Neuron (in vitro differentiated cells): ENCODE data around the gene USH1C.

Experiments used
- H2AFZ ChIP-seq: one replicate; pipeline ENCODE4 v1.6.1; 2013; ENCODE audit warnings: low read depth, mild to moderate bottlenecking, inconsistent platforms, low read length, moderate library complexity
- H3K27me3 ChIP-seq: one replicate; pipeline ENCODE4 v1.6.1; 2013; ENCODE audit warnings: low read length; ENCODE audit not compliant: insufficient read depth
- H3K36me3 ChIP-seq: one replicate; pipeline ENCODE4 v1.6.1; 2013; ENCODE audit warnings: low read length; ENCODE audit not compliant: insufficient read depth
- H3K4me1 ChIP-seq: one replicate; pipeline ENCODE4 v1.6.1; 2013; ENCODE audit warnings: low read length; ENCODE audit not compliant: insufficient read depth
- H3K4me3 ChIP-seq: 2 replicates; pipeline ENCODE4 v1.5.1; 2013; ENCODE audit warnings: mild to moderate bottlenecking, low read length, moderate library complexity
- H3K9me3 ChIP-seq: one replicate; pipeline ENCODE4 v1.6.1; 2013; ENCODE audit warnings: low read length

The USH1C gene

GRCh38 chr11:17561111-17561415, 16.8 kb upstream of the USH1C start:
- no peak overlapping the region for H3K4me3 ChIP-seq
- H3K4me1 ChIP-seq: no peaks in the 10 kb centered on the region
- H3K27me3 ChIP-seq: no peaks in the 10 kb centered on the region
- H3K36me3 ChIP-seq: no peaks in the 10 kb centered on the region
- H2AFZ ChIP-seq: no peak overlapping the region
- no peaks in the 10 kb centered on the region for H3K9me3 ChIP-seq

DNA sequence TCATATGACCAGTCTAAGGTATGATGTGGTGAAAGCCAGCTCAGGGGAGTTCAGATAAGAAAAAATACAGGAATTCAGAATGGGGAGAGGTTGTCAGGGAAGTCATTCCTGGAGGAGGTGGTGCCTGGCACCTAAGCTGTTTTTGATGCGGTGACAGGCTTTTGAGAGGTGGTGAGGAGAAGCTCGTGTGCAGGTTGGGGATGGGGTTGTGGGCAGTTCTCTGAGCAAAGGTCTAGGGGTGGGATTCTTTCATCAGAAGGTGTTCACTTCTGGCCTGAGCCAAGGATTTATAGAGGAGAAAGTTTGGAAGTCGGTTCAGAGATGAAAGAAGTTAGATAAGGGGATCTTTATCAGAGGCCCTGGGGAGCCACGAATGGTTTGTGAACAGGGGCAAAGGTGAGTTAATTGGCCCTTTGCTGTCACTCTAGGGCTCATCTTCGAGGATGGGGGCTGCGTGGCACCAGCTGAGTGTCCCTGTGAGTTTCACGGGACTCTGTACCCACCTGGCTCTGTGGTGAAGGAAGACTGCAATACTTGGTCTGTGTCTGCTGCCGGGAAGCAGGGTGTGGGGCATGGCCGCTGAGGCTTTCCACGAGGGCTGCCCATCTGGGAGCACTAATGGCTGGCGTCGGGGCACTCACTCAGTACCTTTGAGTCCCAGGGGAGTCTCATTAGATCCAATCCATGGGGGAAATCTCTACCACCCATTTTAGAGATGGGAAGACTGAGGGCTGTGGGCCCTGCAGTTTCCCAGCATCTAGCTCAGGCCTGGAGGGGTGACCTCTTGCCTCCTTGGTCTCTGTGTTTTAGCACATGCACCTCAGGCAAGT, 16.3 kb upstream of the USH1C start:
- H3K4me3 ChIP-seq: no peak overlapping the region
- H3K27me3 ChIP-seq: peaks cover 2% of the 10 kb centered on the region
- no peak overlapping the region for H2AFZ ChIP-seq
- no peaks in the 10 kb centered on the region for H3K4me1 ChIP-seq
- no peaks in the 10 kb centered on the region for H3K36me3 ChIP-seq
- no peaks in the 10 kb centered on the region for H3K9me3 ChIP-seq

- Histone ChIP-seq H3K36me3 (no peaks in the 10 kb centered on the region), H3K27me3 (peaks cover 2% of the 10 kb centered on the region), H2AFZ (no peak overlapping the region), H3K4me3 (no peak overlapping the region), H3K9me3 (no peaks in the 10 kb centered on the region), H3K4me1 (no peaks in the 10 kb centered on the region)
These were observed 15.3 kb upstream of the USH1C start for GRCh38 chr11:17559341-17560087.

GRCh38 chr11:17558916-17559315, 14.7 kb upstream of the USH1C start:
- H3K9me3 ChIP-seq: no peaks in the 10 kb centered on the region
- no peak overlapping the region for H2AFZ ChIP-seq
- no peaks in the 10 kb centered on the region for H3K36me3 ChIP-seq
- peaks cover 2% of the 10 kb centered on the region for H3K27me3 ChIP-seq
- no peaks in the 10 kb centered on the region for H3K4me1 ChIP-seq
- H3K4me3 ChIP-seq: no peak overlapping the region

- H3K4me3 ChIP-seq: no peak overlapping the region
- no peaks in the 10 kb centered on the region for H3K36me3 ChIP-seq
- no peaks in the 10 kb centered on the region for H3K9me3 ChIP-seq
- no peaks in the 10 kb centered on the region for H3K4me1 ChIP-seq
- no peak overlapping the region for H2AFZ ChIP-seq
- H3K27me3 ChIP-seq: peaks cover 2% of the 10 kb centered on the region
These were observed 14.0 kb upstream of the USH1C start for GRCh38 chr11:17558025-17558780.

DNA sequence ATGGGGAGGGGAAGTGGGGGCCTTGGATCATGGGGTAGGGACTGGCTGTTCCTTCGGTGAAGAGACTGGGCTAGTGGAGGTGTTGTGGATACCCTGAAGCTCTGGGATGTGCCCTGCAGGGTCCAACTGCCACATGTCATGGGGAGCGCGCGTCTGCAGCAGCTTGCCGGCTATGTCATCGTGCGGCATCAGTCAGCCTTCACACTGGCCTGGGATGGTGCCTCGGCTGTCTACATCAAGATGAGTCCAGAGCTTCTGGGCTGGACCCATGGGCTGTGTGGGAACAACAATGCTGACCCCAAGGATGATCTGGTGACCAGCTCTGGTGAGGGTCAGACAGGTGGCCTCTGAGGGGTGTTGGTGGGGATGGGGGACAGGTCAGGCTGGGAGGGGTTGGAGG, 12.8 kb upstream of the USH1C start:
- Histone ChIP-seq H3K27me3 (peaks cover 2% of the 10 kb centered on the region), H2AFZ (no peak overlapping the region), H3K4me1 (no peaks in the 10 kb centered on the region), H3K36me3 (no peaks in the 10 kb centered on the region), H3K9me3 (no peaks in the 10 kb centered on the region), H3K4me3 (no peak overlapping the region)

DNA sequence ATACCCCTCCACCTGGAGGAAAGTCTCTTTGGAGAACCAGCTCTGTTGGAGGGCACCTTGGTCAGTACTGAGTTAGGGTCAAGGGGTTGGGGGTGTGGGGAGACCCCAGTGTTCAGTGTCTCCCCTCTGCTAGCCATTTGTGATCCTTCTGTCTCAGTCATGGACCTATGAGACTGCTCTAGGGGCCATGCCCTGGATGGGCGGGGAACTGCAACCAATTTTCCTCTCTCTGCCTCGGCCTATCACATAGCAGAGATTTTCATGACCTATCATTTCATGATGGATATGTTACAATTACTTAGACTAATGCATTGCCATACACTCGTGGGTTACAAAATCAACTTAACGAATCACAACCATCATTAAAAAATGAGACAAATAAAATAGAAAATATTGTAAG, 10.3 kb upstream of the USH1C start:
- H2AFZ ChIP-seq: no peak overlapping the region
- H3K27me3 ChIP-seq: peaks cover 4% of the 10 kb centered on the region
- H3K4me3 ChIP-seq: no peak overlapping the region
- H3K4me1 ChIP-seq: no peaks in the 10 kb centered on the region
- H3K36me3 ChIP-seq: no peaks in the 10 kb centered on the region
- no peaks in the 10 kb centered on the region for H3K9me3 ChIP-seq

GRCh38 chr11:17553249-17553546, 9.0 kb upstream of the USH1C start:
- H3K27me3 ChIP-seq: peaks cover 6% of the 10 kb centered on the region
- H3K36me3 ChIP-seq: no peaks in the 10 kb centered on the region
- H2AFZ ChIP-seq: no peak overlapping the region
- H3K4me3 ChIP-seq: no peak overlapping the region
- no peaks in the 10 kb centered on the region for H3K9me3 ChIP-seq
- no peaks in the 10 kb centered on the region for H3K4me1 ChIP-seq

GRCh38 chr11:17552392-17553248, 8.4 kb upstream of the USH1C start:
- H2AFZ ChIP-seq: no peak overlapping the region
- H3K36me3 ChIP-seq: no peaks in the 10 kb centered on the region
- H3K4me3 ChIP-seq: no peak overlapping the region
- no peaks in the 10 kb centered on the region for H3K9me3 ChIP-seq
- H3K4me1 ChIP-seq: no peaks in the 10 kb centered on the region
- H3K27me3 ChIP-seq: peaks cover 7% of the 10 kb centered on the region

DNA sequence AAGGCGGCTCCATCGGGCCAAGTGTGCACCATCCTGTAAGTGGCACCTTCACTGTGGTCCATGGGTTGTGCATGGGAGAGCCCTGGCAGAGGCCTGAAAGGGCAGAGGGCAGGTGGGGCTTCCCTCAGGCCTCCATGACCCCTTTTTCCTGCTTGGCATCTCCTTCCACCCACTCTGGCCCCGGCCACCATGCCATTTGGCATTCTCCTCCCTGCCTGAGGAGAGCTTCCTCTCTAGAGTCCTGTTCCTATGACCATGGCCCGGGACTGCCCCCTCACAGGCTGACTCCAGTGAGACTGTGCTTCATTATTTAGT, 7.8 kb upstream of the USH1C start:
- Histone ChIP-seq H3K27me3 (peaks cover 13% of the 10 kb centered on the region), H2AFZ (no peak overlapping the region)

DNA sequence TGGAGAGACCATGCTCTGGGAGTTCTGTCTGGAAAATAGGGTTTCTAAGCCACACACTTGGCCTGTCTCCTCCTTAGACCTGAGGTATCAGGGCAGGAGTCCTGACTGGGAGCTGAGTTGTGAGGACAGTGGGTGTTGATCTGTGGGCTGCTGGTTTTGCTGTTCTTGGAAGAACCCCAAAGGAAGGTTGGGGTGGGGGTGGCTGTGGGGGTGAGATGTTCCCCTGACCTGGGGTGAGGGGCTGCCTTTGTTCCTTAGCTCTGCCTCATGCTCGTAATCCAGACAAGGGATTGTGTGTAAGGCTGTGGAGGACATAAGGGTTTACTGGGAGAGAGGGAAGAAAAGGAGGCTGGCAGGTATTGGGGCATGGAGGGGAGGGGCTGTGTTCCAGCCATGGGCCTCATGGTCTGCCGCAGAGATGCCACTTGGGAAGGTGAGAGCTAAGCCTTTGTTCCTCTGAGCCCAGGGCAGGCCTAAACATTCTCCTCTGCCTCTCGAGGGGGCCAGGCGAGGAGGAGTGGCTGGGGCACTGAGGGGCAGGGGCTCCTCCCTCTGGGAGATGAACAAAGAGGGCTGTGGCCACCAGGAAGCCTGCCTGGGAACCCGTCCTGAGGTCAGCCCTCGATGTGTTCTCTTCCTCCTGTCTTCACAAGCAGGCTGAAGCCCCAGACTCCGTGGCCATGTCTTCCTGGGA, 7.3 kb upstream of the USH1C start:
- Histone ChIP-seq H3K9me3 (no peaks in the 10 kb centered on the region), H3K27me3 (peaks cover 18% of the 10 kb centered on the region), H3K4me3 (no peak overlapping the region), H3K4me1 (no peaks in the 10 kb centered on the region), H3K36me3 (no peaks in the 10 kb centered on the region), H2AFZ (no peak overlapping the region)

More for the DNA sequence above, 7.8 kb upstream of the USH1C start:
- Histone ChIP-seq H3K4me3 (no peak overlapping the region), H3K9me3 (no peaks in the 10 kb centered on the region), H3K36me3 (no peaks in the 10 kb centered on the region), H3K4me1 (no peaks in the 10 kb centered on the region)

- peaks cover 24% of the 10 kb centered on the region for H3K27me3 ChIP-seq
- H3K9me3 ChIP-seq: no peaks in the 10 kb centered on the region
- no peaks in the 10 kb centered on the region for H3K4me1 ChIP-seq
- no peaks in the 10 kb centered on the region for H3K36me3 ChIP-seq
- H2AFZ ChIP-seq: no peak overlapping the region
- H3K4me3 ChIP-seq: no peak overlapping the region
These were observed 6.5 kb upstream of the USH1C start for GRCh38 chr11:17550450-17551346.
